ENCODE measurements around the gene KCTD15. TPM values are rescaled to one million over a fixed set of nuclear protein-coding genes. Genes with fewer than 3 reads are reported as not detected.

Gene KCTD15
- total RNA-seq, 4 donors from 2014 or later, result 153 to 189 (median 171) TPM

DNA sequence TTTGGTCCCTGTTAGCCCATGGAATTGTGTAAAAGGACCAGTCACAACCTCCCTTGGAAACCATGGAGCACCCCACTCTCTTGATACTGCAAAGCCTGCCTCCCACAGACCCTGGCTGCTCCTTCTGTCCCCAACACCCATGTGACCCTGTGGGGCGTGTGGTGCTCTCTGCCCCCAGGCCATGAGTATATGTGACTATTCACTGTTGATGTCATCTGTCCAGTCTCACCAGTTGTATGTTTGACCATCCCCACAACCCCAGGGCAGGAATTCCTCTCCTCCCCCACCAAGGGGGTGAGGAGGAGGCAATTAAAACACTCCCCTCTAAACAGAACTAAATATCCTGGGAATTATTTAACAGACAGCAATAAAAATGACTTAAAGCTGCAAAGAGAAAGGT lies 35.2 kb downstream of the KCTD15 start:
- H3K9me3 ChIP-seq, result no peaks in the 10 kb centered on the region
- H3K4me3 ChIP-seq, result no peak overlapping the region
- no peaks in the 10 kb centered on the region for H3K36me3 ChIP-seq
- no peaks in the 10 kb centered on the region for H3K4me1 ChIP-seq
- no peak for TF ChIP-seq POLR2AphosphoS5 (IDR thresholded peaks at IDR 0.05)
- no peak for TF ChIP-seq POLR2A (IDR thresholded peaks at IDR 0.05)
- TF ChIP-seq, protein P1, sequence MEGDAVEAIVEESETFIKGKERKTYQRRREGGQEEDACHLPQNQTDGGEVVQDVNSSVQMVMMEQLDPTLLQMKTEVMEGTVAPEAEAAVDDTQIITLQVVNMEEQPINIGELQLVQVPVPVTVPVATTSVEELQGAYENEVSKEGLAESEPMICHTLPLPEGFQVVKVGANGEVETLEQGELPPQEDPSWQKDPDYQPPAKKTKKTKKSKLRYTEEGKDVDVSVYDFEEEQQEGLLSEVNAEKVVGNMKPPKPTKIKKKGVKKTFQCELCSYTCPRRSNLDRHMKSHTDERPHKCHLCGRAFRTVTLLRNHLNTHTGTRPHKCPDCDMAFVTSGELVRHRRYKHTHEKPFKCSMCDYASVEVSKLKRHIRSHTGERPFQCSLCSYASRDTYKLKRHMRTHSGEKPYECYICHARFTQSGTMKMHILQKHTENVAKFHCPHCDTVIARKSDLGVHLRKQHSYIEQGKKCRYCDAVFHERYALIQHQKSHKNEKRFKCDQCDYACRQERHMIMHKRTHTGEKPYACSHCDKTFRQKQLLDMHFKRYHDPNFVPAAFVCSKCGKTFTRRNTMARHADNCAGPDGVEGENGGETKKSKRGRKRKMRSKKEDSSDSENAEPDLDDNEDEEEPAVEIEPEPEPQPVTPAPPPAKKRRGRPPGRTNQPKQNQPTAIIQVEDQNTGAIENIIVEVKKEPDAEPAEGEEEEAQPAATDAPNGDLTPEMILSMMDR (IDR thresholded peaks at IDR 0.05), result no peak
- no peak for TF ChIP-seq EP300 (IDR thresholded peaks at IDR 0.05)
- DNase-seq (ENCODE audit: low spot score in 2 of 2), result no peak
- 69% methylated on average over 1 of the region's 1 CpG for WGBS
- no peak overlapping the region for H3K27ac ChIP-seq
- H3K27me3 ChIP-seq, result no peaks in the 10 kb centered on the region

DNA sequence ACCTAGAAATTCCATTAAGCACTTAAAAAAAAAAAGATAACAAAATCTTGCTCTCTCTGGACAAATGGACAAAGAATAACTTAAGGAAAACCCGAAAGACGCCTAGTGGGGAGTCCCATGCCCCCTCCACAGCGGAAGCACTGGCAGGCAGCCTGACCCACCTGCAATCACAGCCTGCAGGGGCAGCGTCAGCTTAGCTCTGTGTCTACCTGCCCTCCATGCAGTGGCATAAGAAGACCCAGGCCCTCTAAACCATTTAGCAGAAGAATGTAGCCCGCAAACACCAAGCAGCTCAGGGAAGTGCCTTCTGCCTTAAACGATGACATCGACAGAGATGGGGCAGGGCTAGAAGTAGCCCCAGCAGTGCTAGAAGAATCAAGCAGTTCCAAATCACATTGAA lies 36.0 kb downstream of the KCTD15 start:
- H3K9me3 ChIP-seq, result no peaks in the 10 kb centered on the region
- TF ChIP-seq POLR2AphosphoS5 (IDR thresholded peaks at IDR 0.05) (no peak), POLR2A (IDR thresholded peaks at IDR 0.05) (no peak)
- no peak for DNase-seq (ENCODE audit: low spot score in 2 of 2)
- WGBS, result 90% methylated on average over 7 of the region's 7 CpGs
- no peaks in the 10 kb centered on the region for H3K27me3 ChIP-seq
- no peak overlapping the region for H3K27ac ChIP-seq
- H3K4me3 ChIP-seq, result no peak overlapping the region
- no peaks in the 10 kb centered on the region for H3K4me1 ChIP-seq
- no peaks in the 10 kb centered on the region for H3K36me3 ChIP-seq

DNA sequence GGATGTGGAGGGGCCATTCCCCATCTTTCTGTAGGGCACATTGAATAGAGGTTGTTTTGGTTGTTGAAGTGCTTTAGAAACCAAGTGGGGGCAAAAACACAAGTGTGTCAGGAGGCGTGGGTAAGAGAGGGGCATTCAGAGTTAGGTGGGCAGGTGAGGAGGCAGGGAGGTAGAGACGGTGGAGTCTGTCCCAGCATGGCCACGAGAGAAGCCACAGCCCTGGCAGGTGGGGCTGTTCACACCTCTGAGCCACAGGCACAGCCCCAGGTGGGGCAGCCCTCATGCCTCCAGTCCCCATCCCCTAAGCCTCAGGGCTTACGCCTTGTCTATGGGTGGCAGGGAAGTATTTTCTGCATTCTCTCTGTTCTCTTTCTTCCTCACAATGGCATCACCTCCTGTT lies 43.7 kb downstream of the KCTD15 start:
- no peaks in the 10 kb centered on the region for H3K4me1 ChIP-seq
- DNase-seq (ENCODE audit: low spot score in 2 of 2), result no peak
- H3K36me3 ChIP-seq, result no peaks in the 10 kb centered on the region
- no peaks in the 10 kb centered on the region for H3K9me3 ChIP-seq
- 85% methylated on average over 4 of the region's 4 CpGs for WGBS
- peaks cover 11% of the 10 kb centered on the region for H3K27me3 ChIP-seq
- no peak overlapping the region for H3K27ac ChIP-seq
- TF ChIP-seq POLR2A (IDR thresholded peaks at IDR 0.05), result no peak
- no peak for TF ChIP-seq POLR2AphosphoS5 (IDR thresholded peaks at IDR 0.05)
- TF ChIP-seq, protein P1 (IDR thresholded peaks at IDR 0.05), result no peak
- no peak for TF ChIP-seq EP300 (IDR thresholded peaks at IDR 0.05)
- H3K4me3 ChIP-seq, result no peak overlapping the region

DNA sequence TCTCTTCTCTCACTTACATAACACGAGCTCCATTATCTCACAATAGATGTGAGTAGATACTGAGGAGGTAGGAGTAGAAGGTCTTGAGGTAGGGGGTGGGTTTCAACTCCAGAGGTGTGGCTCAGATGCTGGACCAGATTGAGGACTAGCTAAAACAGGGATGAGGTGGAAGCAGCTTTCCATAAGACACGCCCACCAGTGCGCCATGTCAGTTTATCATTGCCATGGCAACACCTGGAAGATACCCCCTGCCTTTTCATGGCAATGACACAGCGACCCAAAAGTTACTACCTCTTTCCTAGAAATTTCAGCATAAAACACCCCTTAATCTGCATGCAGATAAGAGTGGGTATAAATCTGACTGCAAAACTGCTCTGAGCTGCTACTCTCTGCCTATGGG lies 44.1 kb downstream of the KCTD15 start:
- Histone ChIP-seq H3K27me3 (peaks cover 11% of the 10 kb centered on the region), H3K4me3 (no peak overlapping the region), H3K27ac (no peak overlapping the region), H3K9me3 (no peaks in the 10 kb centered on the region), H3K36me3 (no peaks in the 10 kb centered on the region), H3K4me1 (no peaks in the 10 kb centered on the region)
- 70% methylated on average over 4 of the region's 4 CpGs for WGBS
- TF ChIP-seq, protein P1 (IDR thresholded peaks at IDR 0.05), result no peak
- TF ChIP-seq EP300 (IDR thresholded peaks at IDR 0.05) (no peak), POLR2A (IDR thresholded peaks at IDR 0.05) (no peak), POLR2AphosphoS5 (IDR thresholded peaks at IDR 0.05) (no peak)
- no peak for DNase-seq (ENCODE audit: low spot score in 2 of 2)

DNA sequence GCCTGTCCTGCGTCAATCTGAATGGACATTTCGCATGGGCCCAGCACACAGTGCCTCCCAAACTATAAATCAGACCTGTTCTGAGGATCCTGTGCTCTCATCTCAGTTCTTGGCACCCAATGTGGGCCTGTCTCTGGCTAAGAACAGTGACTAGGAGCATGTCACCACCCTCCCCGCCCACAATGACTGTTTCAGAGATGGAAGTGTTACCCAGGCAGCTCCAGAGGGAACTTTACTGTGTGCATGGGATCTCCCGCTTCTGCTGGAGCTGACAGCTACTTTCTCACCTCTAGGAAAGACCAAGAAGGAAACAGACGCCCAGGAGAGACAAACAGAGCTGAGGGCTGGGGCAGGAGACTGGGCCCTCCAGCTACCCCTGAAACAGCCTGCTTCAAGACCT lies 45.0 kb downstream of the KCTD15 start:
- H3K9me3 ChIP-seq, result no peaks in the 10 kb centered on the region
- TF ChIP-seq, protein P1 (IDR thresholded peaks at IDR 0.05), result no peak
- TF ChIP-seq POLR2AphosphoS5 (IDR thresholded peaks at IDR 0.05), result no peak
- no peak for TF ChIP-seq POLR2A (IDR thresholded peaks at IDR 0.05)
- TF ChIP-seq EP300 (IDR thresholded peaks at IDR 0.05), result no peak
- no peaks in the 10 kb centered on the region for H3K36me3 ChIP-seq
- no peak overlapping the region for H3K27ac ChIP-seq
- peaks cover 11% of the 10 kb centered on the region for H3K27me3 ChIP-seq
- H3K4me1 ChIP-seq, result no peaks in the 10 kb centered on the region
- no peak overlapping the region for H3K4me3 ChIP-seq
- no CpG with 5 or more reads among the region's 5 CpGs for WGBS
- no peak for DNase-seq (ENCODE audit: low spot score in 2 of 2)

DNA sequence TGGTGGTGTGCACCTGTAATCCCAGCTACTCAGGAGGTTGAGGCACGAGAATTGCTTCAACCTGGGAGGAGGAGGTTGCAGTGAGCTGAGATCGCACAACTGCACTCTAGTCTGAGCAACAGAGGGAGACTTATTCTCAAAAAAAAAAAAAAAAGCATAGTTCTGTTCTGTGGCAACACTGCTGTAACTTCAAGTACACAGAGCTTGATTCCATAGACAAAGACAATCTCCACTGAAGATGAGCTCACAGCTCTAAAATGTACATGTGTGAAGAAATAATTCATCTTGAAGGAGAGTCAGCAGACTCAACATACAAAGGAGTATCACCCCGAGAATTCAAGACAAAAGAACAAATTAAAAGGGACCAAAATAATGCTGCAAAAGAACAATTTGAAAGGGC lies 47.8 kb downstream of the KCTD15 start:
- Histone ChIP-seq H3K27ac (no peak overlapping the region), H3K36me3 (no peaks in the 10 kb centered on the region), H3K27me3 (peaks cover 11% of the 10 kb centered on the region), H3K9me3 (no peaks in the 10 kb centered on the region), H3K4me3 (no peak overlapping the region), H3K4me1 (no peaks in the 10 kb centered on the region)
- DNase-seq (ENCODE audit: low spot score in 2 of 2), result no peak
- 74% methylated on average over 3 of the region's 3 CpGs for WGBS
- TF ChIP-seq, protein P1 (IDR thresholded peaks at IDR 0.05), result no peak
- TF ChIP-seq POLR2A (IDR thresholded peaks at IDR 0.05) (no peak), EP300 (IDR thresholded peaks at IDR 0.05) (no peak), POLR2AphosphoS5 (IDR thresholded peaks at IDR 0.05) (no peak)
